GM12878 (cell line): Measurements from ENCODE around the gene DPM2. TPM values are rescaled to one million over a fixed set of nuclear protein-coding genes. Genes with fewer than 3 reads are reported as not detected.
A peak's percentile ranks its signal among the peaks of the same experiment; 100 is the strongest.

Experiments
- CEBPZ ChIP-seq: fragments of 150-350 bp; IDR thresholded peaks from 2 replicates; pipeline ENCODE4 v1.6.1; 2016; ENCODE audit warnings: low read depth, low read length
- CHD2 ChIP-seq: IDR thresholded peaks from 2 replicates; pipeline ENCODE4 v1.6.1; 2011; ENCODE audit warnings: low read depth, low read length, improper control_type of control experiment, borderline replicate concordance
- EGR1 ChIP-seq, 2 experiments: IDR thresholded peaks; 1 replicate in 1 of 2; 2 replicates in 1 of 2; pipeline ENCODE4 v1.6.1; 2011 to 2012; ENCODE audit warnings: low read depth in 2 of 2, low read length in 2 of 2, borderline replicate concordance in 1 of 2, mild to moderate bottlenecking in 1 of 2, moderate library complexity in 1 of 2
- HSF1 ChIP-seq: fragments of 150-350 bp; IDR thresholded peaks from 2 replicates; pipeline ENCODE4 v1.6.1; 2014; ENCODE audit warnings: mild to moderate bottlenecking, low read depth, low read length
- IRF4 ChIP-seq: IDR thresholded peaks from 2 replicates; pipeline ENCODE4 v1.6.1; 2011; ENCODE audit warnings: low read depth, low read length
- JUND ChIP-seq: IDR thresholded peaks from 2 replicates; pipeline ENCODE4 v1.6.1; 2012; ENCODE audit warnings: low read depth, mild to moderate bottlenecking, low read length, improper control_type of control experiment, moderate library complexity
- KLF5 ChIP-seq: fragments of 450-650 bp; IDR thresholded peaks from 2 replicates; pipeline ENCODE4 v1.6.1; 2014; ENCODE audit warnings: mild to moderate bottlenecking; ENCODE audit not compliant: partially characterized antibody
- LARP7 ChIP-seq: fragments of 450-650 bp; IDR thresholded peaks from 2 replicates; pipeline ENCODE4 v1.6.1; 2017; ENCODE audit warnings: mild to moderate bottlenecking
- MLLT1 ChIP-seq: fragments of 450-650 bp; IDR thresholded peaks from 2 replicates; pipeline ENCODE4 v1.6.1; 2016; ENCODE audit warnings: mild to moderate bottlenecking
- NR2C2 ChIP-seq: IDR thresholded peaks from 2 replicates; pipeline ENCODE4 v1.6.1; 2011; ENCODE audit warnings: borderline replicate concordance, low read depth; ENCODE audit not compliant: control insufficient read depth, insufficient read length
- SIX5 ChIP-seq: IDR thresholded peaks from 2 replicates; pipeline ENCODE4 v1.6.1; 2011; ENCODE audit warnings: mild to moderate bottlenecking, low read depth, low read length, moderate library complexity; ENCODE audit not compliant: severe bottlenecking
- SPI1 ChIP-seq: IDR thresholded peaks from 2 replicates; pipeline ENCODE4 v1.6.1; 2011; ENCODE audit warnings: low read depth, mild to moderate bottlenecking, low read length, moderate library complexity, borderline replicate concordance; ENCODE audit not compliant: insufficient read depth
- SREBF1 ChIP-seq: IDR thresholded peaks from 2 replicates; pipeline ENCODE4 v1.6.1; 2012; ENCODE audit warnings: mild to moderate bottlenecking, low read length
- STAT1 ChIP-seq: fragments of 450-650 bp; conservative IDR thresholded peaks from 2 replicates; pipeline ENCODE4 v1.6.1; 2014; ENCODE audit warnings: antibody characterized with exemption, mild to moderate bottlenecking
- TARDBP ChIP-seq: IDR thresholded peaks from 2 replicates; pipeline ENCODE4 v1.6.1; 2016; ENCODE audit warnings: borderline replicate concordance
- ZBTB33 ChIP-seq: fragments of 450-650 bp; IDR thresholded peaks from 2 replicates; pipeline ENCODE4 v1.6.1; 2017; ENCODE audit warnings: mild to moderate bottlenecking
- ZZZ3 ChIP-seq: IDR thresholded peaks from 2 replicates; pipeline ENCODE4 v1.6.1; 2011; ENCODE audit warnings: low read depth; ENCODE audit not compliant: control insufficient read depth, insufficient read length
- polyA plus RNA-seq, 11 experiments: library from polyadenylated mRNA; depleted of rRNA in 4 of 11; unstranded in 6 of 11; stranded (reverse) in 5 of 11; fragments of >200 nt; fragmentation: Nextera tagmentation in 4 of 11; fragmentation: Illumina TruSeq in 1 of 11; extraction: Ambion mirVana in 4 of 11; extraction: Trizol in 1 of 11; gene quantifications; 1 replicate in 1 of 11; 2 replicates in 10 of 11; pipeline versions ENCODE4 v1.2.1 to v1.2.3, GENCODE V29; 2011 to 2016; ENCODE audit warnings: inconsistent platforms in 2 of 11, missing spikeins in 2 of 11, low read depth in 1 of 11
- total RNA-seq, 4 experiments: library from RNA; depleted of rRNA in 3 of 4; stranded (reverse); fragments of >200 nt in 3 of 4; fragmentation: Illumina TruSeq in 1 of 4; extraction: Trizol in 1 of 4; gene quantifications; 2 replicates each; pipeline versions ENCODE4 v1.2.1 to v1.2.3, GENCODE V29; 2013 to 2021

DPM2 gene
- total and polyA plus RNA-seq, 10 of the 15 experiments (the other 5 are each of a cell fraction or from before 2014, with no cell fraction given) = 22.7 to 77.9 (median 44.7) TPM

- TF ChIP-seq JUND (no peak), ZZZ3 (no peak), ZBTB33 (no peak), CEBPZ (no peak), EGR1 (IDR thresholded peaks at IDR 0.05; ENCODE audit: borderline replicate concordance in 1 of 2, low read depth in 2 of 2, low read length in 2 of 2) (0 out of 3 replicates have a peak, but pooled peaks of 1 of the 2 experiments have one; percentile 5), CHD2 (peak; percentile 77; the same call in 1 of the 2 replicates), LARP7 (peak; percentile 69; the same call in 1 of the 2 replicates), KLF5 (no peak), HSF1 (no peak), SIX5 (no peak), SREBF1 (no peak), TARDBP (no peak), SPI1 (no peak), IRF4 (no peak), NR2C2 (no peak), MLLT1 (no peak), STAT1 (no peak)
Measured at GRCh38 chr9:127930231-127931091, 7.2 kb downstream of the DPM2 start, which contains the start of gene PIP5KL1 (continued).
